ENCODE results near the gene ATP5F1B.

GRCh38 chr12:56590237-56590830 lies 55.5 kb downstream of the ATP5F1B start:
- TF ChIP-seq CTCF (IDR thresholded peaks at IDR 0.05) = peak in 5 of 12 donors; percentile 11 to 25 (median 21)
- TF ChIP-seq POLR2A (IDR thresholded peaks at IDR 0.05) = no peak

Measured in heart left ventricle (tissue), 13 donors.